22Rv1 (cell line): ENCODE results near the gene CDKAL1.

Experiments used
- H3K27ac ChIP-seq: fragments of 450-650 bp; 2 replicates; pipeline ENCODE4 v1.5.1; 2017
- ZFX ChIP-seq: fragments of 450-650 bp; IDR thresholded peaks from 2 replicates; pipeline ENCODE4 v1.6.1; 2017; ENCODE audit warnings: antibody characterized with exemption, borderline replicate concordance
- TF ChIP-seq, protein P1 (sequence below): fragments of 450-650 bp; IDR thresholded peaks from 2 replicates; pipeline ENCODE4 v1.5.1; 2017; ENCODE audit warnings: mild to moderate bottlenecking

The CDKAL1 gene

DNA sequence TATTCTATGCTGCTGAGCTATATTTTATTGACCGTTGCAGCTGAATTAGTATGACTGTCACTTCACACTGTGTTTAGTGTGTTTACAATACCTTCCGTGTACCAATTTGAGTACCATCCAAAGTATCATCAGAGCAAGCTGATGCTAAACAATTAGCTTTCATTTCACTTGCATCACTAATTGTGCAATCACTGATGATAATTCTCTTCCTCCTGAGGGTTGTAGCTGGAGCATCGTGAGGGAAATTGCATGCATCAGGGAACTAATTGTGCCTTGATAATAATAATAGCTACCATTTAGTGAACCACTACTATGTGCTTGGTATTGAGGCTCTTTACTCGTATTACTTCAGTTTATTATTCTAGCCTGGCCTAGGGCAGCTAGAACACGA lies 674.5 kb downstream of the CDKAL1 start:
- TF ChIP-seq ZFX, result no peak
- TF ChIP-seq, protein P1, sequence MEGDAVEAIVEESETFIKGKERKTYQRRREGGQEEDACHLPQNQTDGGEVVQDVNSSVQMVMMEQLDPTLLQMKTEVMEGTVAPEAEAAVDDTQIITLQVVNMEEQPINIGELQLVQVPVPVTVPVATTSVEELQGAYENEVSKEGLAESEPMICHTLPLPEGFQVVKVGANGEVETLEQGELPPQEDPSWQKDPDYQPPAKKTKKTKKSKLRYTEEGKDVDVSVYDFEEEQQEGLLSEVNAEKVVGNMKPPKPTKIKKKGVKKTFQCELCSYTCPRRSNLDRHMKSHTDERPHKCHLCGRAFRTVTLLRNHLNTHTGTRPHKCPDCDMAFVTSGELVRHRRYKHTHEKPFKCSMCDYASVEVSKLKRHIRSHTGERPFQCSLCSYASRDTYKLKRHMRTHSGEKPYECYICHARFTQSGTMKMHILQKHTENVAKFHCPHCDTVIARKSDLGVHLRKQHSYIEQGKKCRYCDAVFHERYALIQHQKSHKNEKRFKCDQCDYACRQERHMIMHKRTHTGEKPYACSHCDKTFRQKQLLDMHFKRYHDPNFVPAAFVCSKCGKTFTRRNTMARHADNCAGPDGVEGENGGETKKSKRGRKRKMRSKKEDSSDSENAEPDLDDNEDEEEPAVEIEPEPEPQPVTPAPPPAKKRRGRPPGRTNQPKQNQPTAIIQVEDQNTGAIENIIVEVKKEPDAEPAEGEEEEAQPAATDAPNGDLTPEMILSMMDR, result no peak
- no peak overlapping the region for H3K27ac ChIP-seq

DNA sequence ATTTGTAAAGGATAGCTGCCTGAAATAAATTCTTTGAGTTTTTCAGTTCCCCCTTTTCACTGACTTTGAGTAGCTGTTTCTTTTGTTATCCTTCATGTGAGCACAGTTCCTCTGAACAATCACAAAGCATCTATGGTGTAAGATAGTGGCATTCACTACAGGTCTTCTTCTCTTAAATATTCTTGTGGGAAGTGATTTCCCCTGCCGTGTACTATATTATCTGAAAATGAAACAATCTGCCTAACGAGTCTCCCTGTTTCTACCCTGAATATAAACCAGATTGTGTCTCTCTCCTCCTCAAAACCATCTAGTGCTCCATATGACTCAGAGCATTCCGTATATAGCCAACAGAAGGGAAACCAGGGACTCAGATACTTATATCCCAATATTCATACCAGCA lies 679.2 kb downstream of the CDKAL1 start:
- no peak for TF ChIP-seq ZFX
- TF ChIP-seq, protein P1, result no peak
- no peak overlapping the region for H3K27ac ChIP-seq

DNA sequence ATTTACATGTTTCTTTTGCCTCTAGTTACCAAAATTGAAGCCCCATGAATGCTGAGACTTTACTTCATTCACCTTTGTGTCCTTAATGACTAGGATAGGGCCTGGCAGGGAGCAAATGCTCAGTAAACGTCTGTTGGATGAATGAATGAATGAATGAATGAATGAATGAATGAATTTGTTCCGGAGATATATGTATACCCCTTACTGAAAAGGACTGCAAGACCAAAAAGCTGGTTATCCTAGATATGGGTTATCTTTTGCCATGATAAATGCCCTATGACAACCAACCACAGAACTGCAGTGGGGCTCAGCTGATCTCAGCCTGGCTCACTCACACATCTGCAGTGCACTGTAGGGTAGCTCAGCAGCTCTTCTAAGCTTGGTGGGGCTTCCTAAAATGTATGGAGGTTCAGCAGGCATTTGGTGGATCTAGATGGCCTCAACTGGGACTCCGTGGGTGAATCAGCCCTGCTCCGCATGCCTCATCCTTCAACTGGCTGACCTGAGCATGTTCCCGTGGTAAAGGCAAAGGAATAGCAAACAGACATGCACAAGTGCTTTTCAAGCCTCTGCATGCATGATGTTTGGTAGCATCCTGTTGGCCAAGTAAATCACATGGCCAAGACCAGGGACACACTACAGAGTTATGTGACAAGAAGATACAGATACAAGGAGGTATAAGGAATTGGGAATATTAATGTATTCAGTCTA lies 680.6 kb downstream of the CDKAL1 start:
- no peak overlapping the region for H3K27ac ChIP-seq
- TF ChIP-seq, protein P1, result no peak
- no peak for TF ChIP-seq ZFX

DNA sequence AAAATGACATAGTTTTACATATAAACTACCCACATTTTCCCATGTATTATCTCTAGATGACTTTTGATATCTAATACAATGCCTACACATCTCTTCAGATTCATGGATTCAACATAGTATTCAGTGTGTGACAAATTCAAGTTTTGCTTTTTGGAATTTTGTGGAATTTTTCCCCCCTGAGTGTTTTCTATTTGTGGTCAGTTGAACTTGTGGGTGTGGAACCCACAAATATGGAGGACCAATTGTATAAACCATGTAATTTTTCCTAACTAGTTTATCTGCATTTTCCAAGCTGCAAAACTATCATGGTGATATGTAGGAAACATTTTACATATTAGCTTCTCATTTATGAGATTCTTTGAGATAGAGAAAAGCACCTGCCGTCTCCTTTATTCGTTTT lies 685.0 kb downstream of the CDKAL1 start:
- TF ChIP-seq, protein P1, result no peak
- no peak for TF ChIP-seq ZFX
- H3K27ac ChIP-seq, result no peak overlapping the region

DNA sequence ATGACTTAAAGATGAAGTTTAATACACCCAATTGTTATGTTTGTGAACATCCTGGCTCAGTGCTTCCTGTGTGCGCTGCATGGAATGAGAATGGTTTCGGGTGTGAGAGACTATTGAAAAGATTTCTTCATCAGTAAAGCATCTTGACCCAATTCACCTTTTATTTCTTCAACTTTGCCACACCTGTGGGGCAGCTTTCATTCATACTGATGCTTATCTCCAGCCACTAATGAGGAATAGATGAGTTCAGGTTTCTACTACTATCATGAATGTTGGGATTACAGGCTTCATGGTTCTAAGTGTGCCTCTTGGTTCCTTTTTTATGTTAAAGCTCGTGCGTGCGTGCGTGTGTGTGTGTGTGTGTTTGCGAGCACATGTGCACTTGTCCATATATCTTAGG lies 685.6 kb downstream of the CDKAL1 start:
- TF ChIP-seq, protein P1, result no peak
- TF ChIP-seq ZFX, result no peak
- H3K27ac ChIP-seq, result no peak overlapping the region

DNA sequence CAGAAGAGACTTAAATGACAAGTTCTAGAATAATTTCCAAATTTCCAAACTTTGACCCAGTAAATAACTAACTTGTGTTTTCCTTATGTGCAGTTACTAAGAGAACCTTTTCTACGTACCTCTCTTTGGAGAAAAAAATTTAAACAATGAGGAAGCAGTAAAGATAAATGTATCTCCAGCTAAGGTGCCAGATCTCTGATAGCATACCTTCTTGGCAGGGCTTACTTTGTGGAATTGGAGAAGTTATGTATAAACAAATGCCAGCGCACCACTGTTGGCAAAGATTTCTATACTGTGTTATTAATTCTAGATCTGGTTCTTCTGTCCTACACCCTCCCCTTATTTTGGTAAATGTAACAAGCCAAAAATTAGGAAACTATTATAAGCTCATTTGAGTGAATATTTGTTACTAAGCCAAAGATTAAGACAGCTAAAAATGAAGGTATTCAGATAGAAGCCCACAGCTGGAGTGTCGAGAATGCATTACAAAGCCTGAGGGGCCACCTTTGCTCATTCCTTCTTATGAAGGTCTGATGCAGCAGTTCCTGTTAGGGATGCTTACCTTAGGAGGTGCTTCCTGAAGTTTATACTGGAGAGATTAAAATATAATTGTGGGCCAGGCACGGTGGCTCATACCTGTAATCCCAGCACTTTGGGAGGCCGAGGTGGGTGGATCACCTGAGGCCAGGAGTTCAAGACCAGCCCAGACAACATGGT lies 686.2 kb downstream of the CDKAL1 start:
- TF ChIP-seq ZFX, result no peak
- TF ChIP-seq, protein P1, result no peak
- no peak overlapping the region for H3K27ac ChIP-seq

DNA sequence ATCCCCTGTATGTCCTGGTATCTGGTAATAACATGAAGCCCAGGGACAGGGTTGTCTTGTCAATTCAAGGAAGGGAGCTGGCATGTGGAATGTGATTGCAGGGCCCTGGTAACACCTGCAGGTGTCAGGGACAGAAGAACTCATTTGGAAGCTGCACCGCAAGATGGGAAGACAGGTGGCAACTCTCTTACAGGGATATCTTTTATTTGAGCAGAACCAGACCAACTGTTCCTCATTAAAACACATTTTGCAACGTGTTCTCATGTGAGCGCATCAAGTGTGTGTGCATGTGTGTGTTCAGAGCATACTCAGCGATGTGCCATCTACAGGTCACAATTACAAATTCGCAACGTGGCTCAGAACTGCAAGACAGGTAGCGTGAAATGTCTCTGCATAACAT lies 688.4 kb downstream of the CDKAL1 start:
- no peak overlapping the region for H3K27ac ChIP-seq

More for the DNA sequence above, 688.4 kb downstream of the CDKAL1 start:
- TF ChIP-seq ZFX, result no peak
- TF ChIP-seq, protein P1, result no peak
